Stimulated activated CD4-positive, alpha-beta T cell treated with anti-CD3 and anti-CD28 coated beads, Interleukin-1b, Interleukin-23, amount 100 ng/mL, for 4 hours (primary cell): ENCODE results near the gene S1PR4.
"Not testable (repeated sequence)": the region's sequence is repeated elsewhere in the genome, so short reads cannot be mapped to it uniquely, and the experiment has no call there.

Experiments
- DNase-seq, 2 donors: peaks; one replicate each; pipeline ENCODE4 v3.0.0-alpha.2; 2020; ENCODE audit warnings: low read depth in 2 of 2

The S1PR4 gene

GRCh38 chr19:3194106-3195087, 15.8 kb downstream of the S1PR4 start:
- DNase-seq, result no peak

GRCh38 chr19:3196064-3196932, 17.7 kb downstream of the S1PR4 start:
- DNase-seq, result no peak

- DNase-seq, result no peak
Measured at GRCh38 chr19:3196933-3197205, 18.3 kb downstream of the S1PR4 start.

- DNase-seq, result no peak
Measured at GRCh38 chr19:3198901-3199700, 20.5 kb downstream of the S1PR4 start.

GRCh38 chr19:3201072-3201700, 22.6 kb downstream of the S1PR4 start:
- no peak for DNase-seq

GRCh38 chr19:3201911-3202310, 23.3 kb downstream of the S1PR4 start:
- DNase-seq, result no peak

- DNase-seq, result no peak
Measured at GRCh38 chr19:3202346-3202745, 23.8 kb downstream of the S1PR4 start.

- not testable (repeated sequence) for DNase-seq
Measured at GRCh38 chr19:3202895-3203294, 24.3 kb downstream of the S1PR4 start.

- DNase-seq, result no peak
Measured at GRCh38 chr19:3203805-3204645, 25.5 kb downstream of the S1PR4 start.

GRCh38 chr19:3204646-3205275, 26.2 kb downstream of the S1PR4 start:
- no peak for DNase-seq

GRCh38 chr19:3206216-3206953, 27.8 kb downstream of the S1PR4 start:
- no peak for DNase-seq

GRCh38 chr19:3207461-3208242, 29.1 kb downstream of the S1PR4 start:
- no peak for DNase-seq

GRCh38 chr19:3208317-3209207, 30.0 kb downstream of the S1PR4 start:
- DNase-seq, result no peak

- DNase-seq, result peak; percentile 60 to 69
Measured at GRCh38 chr19:3210347-3211017, 31.9 kb downstream of the S1PR4 start.

- no peak for DNase-seq
Measured at GRCh38 chr19:3211191-3211590, 32.6 kb downstream of the S1PR4 start.

- no peak for DNase-seq
Measured at GRCh38 chr19:3213159-3213558, 34.6 kb downstream of the S1PR4 start.

GRCh38 chr19:3216874-3217273, 38.3 kb downstream of the S1PR4 start:
- DNase-seq, result no peak
